Retinal pigment epithelial cell (primary cell): Measurements from ENCODE around the gene ZNF112.
"Not testable (repeated sequence)": the region's sequence is repeated elsewhere in the genome, so short reads cannot be mapped to it uniquely, and the experiment has no call there.

ENCODE experiments used
- DNase-seq: peaks from one replicate; pipeline ENCODE4 v3.0.0-alpha.2; 2010; ENCODE audit warnings: low read depth
- H3K4me3 ChIP-seq: 2 replicates; pipeline ENCODE4 v1.5.1; 2011; ENCODE audit warnings: mild to moderate bottlenecking, low read length, control low read depth, moderate library complexity
- CTCF ChIP-seq: conservative IDR thresholded peaks from 2 replicates; pipeline ENCODE4 v1.5.1; 2011; ENCODE audit warnings: low read depth, low read length, control low read depth, inconsistent platforms

Gene ZNF112

GRCh38 chr19:44356383-44357111 lies at the start of gene ZNF112:
ZNF112 (minus strand) TSS chr19:44356680; CDS start chr19:44340539, 16,141 bp downstream.
- peak; percentile 72 for DNase-seq
- TF ChIP-seq CTCF, result no peak
- H3K4me3 ChIP-seq, result peak within 1 kb of the TSS; percentile 94

GRCh38 chr19:44401139-44402115 lies 44.9 kb upstream of the ZNF112 start, which contains the start of gene ZNF285:
ZNF285 (minus strand) TSS chr19:44401608; CDS start chr19:44397213, 4,395 bp downstream.
- peak within 1 kb of the TSS; percentile 84 for H3K4me3 ChIP-seq
- TF ChIP-seq CTCF, result no peak
- peak; percentile 83 for DNase-seq

- not testable (repeated sequence) for DNase-seq, H3K4me3 ChIP-seq
These were observed 32.8 kb upstream of the ZNF112 start for GRCh38 chr19:44389268-44389667.

GRCh38 chr19:44374789-44375188 lies 18.3 kb upstream of the ZNF112 start:
- TF ChIP-seq CTCF, result no peak
- no peak for DNase-seq
- no peak overlapping the region for H3K4me3 ChIP-seq

GRCh38 chr19:44371815-44372480 lies 15.5 kb upstream of the ZNF112 start:
- DNase-seq, result no peak
- no peak overlapping the region for H3K4me3 ChIP-seq
- TF ChIP-seq CTCF, result no peak

GRCh38 chr19:44367024-44367423 lies 10.5 kb upstream of the ZNF112 start:
- no peak for TF ChIP-seq CTCF
- DNase-seq, result no peak
- no peak overlapping the region for H3K4me3 ChIP-seq

- TF ChIP-seq CTCF, result no peak
- no peak for DNase-seq
- H3K4me3 ChIP-seq, result no peak overlapping the region
These were observed 9.9 kb downstream of the ZNF112 start for GRCh38 chr19:44346556-44346955.
